Measurements from ENCODE around the gene ADAP1. TPM values are rescaled to one million over a fixed set of nuclear protein-coding genes. Genes with fewer than 3 reads are reported as not detected.
A peak's percentile ranks its signal among the peaks of the same experiment; 100 is the strongest.

The ADAP1 gene
- total RNA-seq, 2 experiments from 2014 or later = 14.1 to 16.1 TPM

DNA sequence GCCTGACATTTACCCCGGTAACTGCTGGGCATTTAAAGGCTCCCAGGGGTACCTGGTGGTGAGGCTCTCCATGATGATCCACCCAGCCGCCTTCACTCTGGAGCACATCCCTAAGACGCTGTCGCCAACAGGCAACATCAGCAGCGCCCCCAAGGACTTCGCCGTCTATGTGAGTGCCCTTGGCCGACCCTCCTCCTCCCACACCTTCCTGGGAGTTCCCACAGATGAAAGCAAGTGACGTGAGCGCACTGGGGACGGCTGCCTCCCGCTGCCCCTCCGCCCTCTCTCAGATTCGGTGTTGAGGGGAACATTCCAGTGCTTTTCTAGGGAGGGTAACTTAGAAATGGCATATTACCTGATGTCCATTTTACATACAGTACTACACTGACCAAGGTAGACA lies 85.1 kb downstream of the ADAP1 start:
- Mint-ChIP-seq H3K36me3 (peaks cover 38% of the 10 kb centered on the region), H3K27me3 (no peaks in the 10 kb centered on the region), H3K4me3 (no peak overlapping the region), H3K9me3 (no peaks in the 10 kb centered on the region), H3K4me1 (ENCODE audit: low read depth) (peaks cover 17% of the 10 kb centered on the region), H3K27ac (peak overlapping the region; percentile 24)
- ChIA-PET POLR2A (no interaction called here), CTCF (no interaction called here)
- intact Hi-C loops (cut with micrococcal nuclease) = no loop called here
- DNase-seq = no peak

DNA sequence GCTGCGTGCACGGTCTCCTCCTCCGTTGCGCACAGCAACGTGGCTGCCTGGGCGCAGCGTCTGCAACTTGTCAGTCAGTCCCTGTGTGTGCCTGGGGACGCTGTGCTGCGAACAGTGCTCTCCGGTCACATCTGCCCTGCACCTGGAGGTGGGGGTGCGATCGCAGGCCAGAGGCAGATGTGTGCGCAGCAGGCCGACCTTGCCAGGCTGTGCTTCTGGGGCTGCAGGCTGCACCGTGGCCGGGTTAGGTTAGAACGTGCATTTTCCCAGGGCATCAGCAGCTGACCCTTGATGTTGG lies 86.3 kb downstream of the ADAP1 start:
- H3K4me3 Mint-ChIP-seq = no peak overlapping the region
- no peaks in the 10 kb centered on the region for H3K9me3 Mint-ChIP-seq
- DNase-seq = no peak
- ChIA-PET CTCF (no interaction called here), POLR2A (no interaction called here)
- H3K4me1 Mint-ChIP-seq (ENCODE audit: low read depth) = peaks cover 9% of the 10 kb centered on the region
- H3K27ac Mint-ChIP-seq = no peak overlapping the region
- intact Hi-C loops (cut with micrococcal nuclease) = no loop called here
- peaks cover 30% of the 10 kb centered on the region for H3K36me3 Mint-ChIP-seq
- no peaks in the 10 kb centered on the region for H3K27me3 Mint-ChIP-seq

DNA sequence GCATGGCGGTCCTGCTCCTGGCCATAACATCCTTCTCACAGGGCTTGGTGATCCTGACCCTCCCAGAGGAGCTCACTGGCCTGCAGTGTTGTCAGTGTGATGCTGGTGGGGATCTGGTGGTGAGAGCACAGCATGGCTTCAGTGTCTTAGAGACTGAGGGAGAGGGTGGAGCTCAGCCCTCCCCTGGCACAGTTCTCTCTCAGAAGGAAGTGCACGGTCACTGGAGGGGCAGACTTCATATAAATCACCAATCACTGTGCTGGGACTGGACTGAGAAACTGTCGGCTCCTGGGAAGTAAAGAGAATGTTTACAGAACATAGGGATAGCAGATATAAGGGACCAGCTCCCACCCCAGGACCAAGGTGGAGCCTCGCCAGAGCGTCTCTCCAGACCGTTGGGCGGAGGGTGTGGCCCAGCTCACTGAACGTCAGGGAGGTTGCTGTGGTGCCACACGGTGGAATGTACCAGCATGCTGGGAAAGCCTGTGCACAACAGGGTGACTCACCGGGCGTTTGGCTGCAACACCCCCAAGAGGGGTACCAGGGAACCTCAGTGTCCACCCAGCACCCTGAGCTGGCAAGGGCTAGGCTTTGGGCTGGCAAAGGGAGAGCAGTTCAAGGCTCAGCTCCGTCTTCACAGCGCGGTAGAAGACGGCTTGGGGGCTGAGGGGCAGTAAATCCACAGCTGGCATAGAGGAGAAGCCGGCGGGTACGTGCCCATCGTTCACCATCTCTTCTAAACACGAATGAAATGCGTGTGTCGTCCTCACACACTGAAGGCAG lies 86.9 kb downstream of the ADAP1 start:
- H3K4me3 Mint-ChIP-seq = no peak overlapping the region
- H3K9me3 Mint-ChIP-seq = no peaks in the 10 kb centered on the region
- no peaks in the 10 kb centered on the region for H3K27me3 Mint-ChIP-seq
- H3K4me1 Mint-ChIP-seq (ENCODE audit: low read depth) = peaks cover 7% of the 10 kb centered on the region
- no peak for DNase-seq
- ChIA-PET CTCF (no interaction called here), POLR2A (no interaction called here)
- peaks cover 27% of the 10 kb centered on the region for H3K36me3 Mint-ChIP-seq
- H3K27ac Mint-ChIP-seq = no peak overlapping the region
- intact Hi-C loops (cut with micrococcal nuclease) = no loop called here

DNA sequence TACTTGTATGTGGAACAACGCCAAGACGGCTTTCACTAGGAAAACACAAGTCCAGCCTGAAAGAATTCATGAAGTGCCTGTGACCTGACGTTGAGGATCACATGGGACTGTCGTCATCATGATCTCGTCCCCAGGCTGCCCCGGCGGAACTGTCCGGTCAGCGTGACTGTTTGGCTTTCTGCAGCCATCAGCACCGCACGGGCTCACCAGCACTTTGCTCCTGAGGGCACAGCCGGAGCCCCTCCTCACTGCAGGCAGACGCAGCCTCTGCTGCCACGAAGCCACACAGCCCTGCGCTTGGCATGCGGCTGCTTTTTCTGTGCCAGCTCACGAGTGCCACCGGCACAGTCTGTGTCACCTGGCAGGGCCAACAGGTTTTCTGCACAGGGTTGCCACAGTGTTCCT lies 87.5 kb downstream of the ADAP1 start:
- Mint-ChIP-seq H3K9me3 (no peaks in the 10 kb centered on the region), H3K36me3 (peaks cover 27% of the 10 kb centered on the region), H3K27ac (no peak overlapping the region), H3K27me3 (no peaks in the 10 kb centered on the region), H3K4me1 (ENCODE audit: low read depth) (peaks cover 7% of the 10 kb centered on the region), H3K4me3 (no peak overlapping the region)
- intact Hi-C loops (cut with micrococcal nuclease) = no loop called here
- ChIA-PET POLR2A (no interaction called here), CTCF (no interaction called here)
- no peak for DNase-seq

DNA sequence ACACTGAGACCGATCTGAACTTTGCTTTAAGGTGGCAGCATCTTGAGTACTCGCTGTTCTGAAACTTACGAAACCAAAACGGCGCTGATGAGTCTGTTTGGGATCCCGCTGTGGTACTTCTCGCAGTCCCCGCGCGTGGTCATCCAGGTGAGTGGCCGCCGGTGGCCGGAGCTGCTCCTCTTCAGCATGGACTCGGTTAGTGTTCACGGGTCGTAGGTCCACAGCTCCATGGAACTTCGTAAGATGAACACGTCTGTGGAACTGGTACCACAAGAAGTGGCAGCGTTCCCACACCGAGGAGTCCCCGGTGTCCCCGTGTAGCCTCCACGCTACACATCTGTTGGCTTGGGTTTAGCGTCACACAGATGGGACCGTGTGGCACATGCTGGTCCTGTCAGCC lies 88.6 kb downstream of the ADAP1 start:
- CTCF ChIA-PET = no interaction called here
- H3K36me3 Mint-ChIP-seq = peaks cover 35% of the 10 kb centered on the region
- DNase-seq = no peak
- H3K4me3 Mint-ChIP-seq = no peak overlapping the region
- POLR2A ChIA-PET = no interaction called here
- H3K27me3 Mint-ChIP-seq = no peaks in the 10 kb centered on the region
- no peak overlapping the region for H3K27ac Mint-ChIP-seq
- intact Hi-C loops (cut with micrococcal nuclease) = no loop called here
- no peaks in the 10 kb centered on the region for H3K9me3 Mint-ChIP-seq
- H3K4me1 Mint-ChIP-seq (ENCODE audit: low read depth) = peaks cover 7% of the 10 kb centered on the region

DNA sequence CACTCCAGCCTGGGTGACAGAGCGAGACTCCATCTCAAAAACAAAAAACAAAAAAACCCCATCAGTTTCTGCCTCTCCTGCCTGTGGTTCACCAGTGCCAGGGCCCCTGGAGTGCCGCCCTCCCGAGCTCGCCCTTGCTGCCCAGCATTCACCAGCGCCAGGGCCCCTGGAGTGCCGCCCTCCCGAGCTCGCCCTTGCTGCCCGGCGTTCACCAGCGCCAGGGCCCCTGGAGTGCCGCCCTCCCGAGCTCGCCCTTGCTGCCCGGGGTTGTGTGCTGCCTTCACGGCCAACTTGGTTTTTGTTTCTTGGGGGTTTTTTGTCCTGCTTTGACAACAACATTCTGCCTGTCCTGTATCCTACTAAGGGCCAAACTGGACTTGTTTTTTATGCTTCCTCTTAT lies 91.4 kb downstream of the ADAP1 start:
- Mint-ChIP-seq H3K4me1 (ENCODE audit: low read depth) (no peaks in the 10 kb centered on the region), H3K27me3 (no peaks in the 10 kb centered on the region), H3K9me3 (no peaks in the 10 kb centered on the region), H3K36me3 (peaks cover 44% of the 10 kb centered on the region), H3K4me3 (no peak overlapping the region), H3K27ac (no peak overlapping the region)
- CTCF ChIA-PET = interaction anchor here (0.9 to 1.1 kb wide), 2 partner anchors 10 to 46 kb away, joined by 3 to 6 read pairs; no protein-coding TSS in a partner anchor
- POLR2A ChIA-PET = no interaction called here
- intact Hi-C loops (cut with micrococcal nuclease) = no loop called here
- DNase-seq = no peak

DNA sequence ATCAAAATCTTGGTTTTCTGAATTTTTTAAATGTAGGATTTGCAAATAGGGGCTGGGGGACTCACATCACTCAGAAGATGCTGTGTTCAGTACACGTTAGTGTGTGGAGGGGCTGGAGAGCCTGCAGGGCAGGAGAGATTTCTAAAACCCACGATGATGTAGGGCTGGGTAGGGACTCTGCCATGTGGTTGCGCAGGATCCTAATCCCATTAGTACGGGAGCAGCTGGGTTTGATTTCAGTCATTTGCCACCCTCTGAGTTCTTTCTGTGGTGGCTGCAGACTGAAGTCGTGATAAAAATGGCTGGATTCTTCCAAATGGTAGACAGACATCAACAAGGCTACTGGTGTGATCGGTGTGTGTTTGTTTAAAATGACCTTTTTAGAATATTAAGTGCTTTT lies 92.3 kb downstream of the ADAP1 start:
- no peak for DNase-seq
- ChIA-PET POLR2A (no interaction called here), CTCF (interaction anchor here (0.5 to 0.9 kb wide), 2 partner anchors 11 to 73 kb away, joined by 3 read pairs; no protein-coding TSS in a partner anchor)
- Mint-ChIP-seq H3K36me3 (peaks cover 42% of the 10 kb centered on the region), H3K4me3 (no peak overlapping the region), H3K9me3 (no peaks in the 10 kb centered on the region), H3K4me1 (ENCODE audit: low read depth) (no peaks in the 10 kb centered on the region), H3K27ac (no peak overlapping the region), H3K27me3 (no peaks in the 10 kb centered on the region)
- intact Hi-C loops (cut with micrococcal nuclease) = no loop called here

DNA sequence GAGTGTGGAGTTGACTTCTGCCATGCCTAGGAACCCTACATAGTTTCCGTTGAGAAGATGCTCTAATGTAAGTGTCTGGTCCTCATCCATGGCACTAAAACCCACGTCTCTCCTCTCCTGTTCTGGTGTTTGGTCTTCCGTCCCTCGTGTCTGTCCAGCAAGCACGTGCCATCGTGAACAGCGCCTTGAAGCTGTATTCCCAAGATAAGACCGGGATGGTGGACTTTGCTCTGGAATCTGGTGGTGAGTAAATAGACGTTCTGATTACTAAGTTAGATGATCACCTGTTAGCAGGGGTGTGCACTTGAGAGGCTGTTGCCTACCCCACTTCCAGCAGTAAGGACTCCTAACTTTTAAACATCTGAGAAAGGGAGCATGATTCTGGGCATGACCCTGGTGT lies 93.3 kb downstream of the ADAP1 start:
- ChIA-PET CTCF (no interaction called here), POLR2A (no interaction called here)
- Mint-ChIP-seq H3K4me1 (ENCODE audit: low read depth) (no peaks in the 10 kb centered on the region), H3K27me3 (no peaks in the 10 kb centered on the region), H3K27ac (no peak overlapping the region), H3K4me3 (no peak overlapping the region), H3K9me3 (no peaks in the 10 kb centered on the region), H3K36me3 (peaks cover 43% of the 10 kb centered on the region)
- no peak for DNase-seq
- intact Hi-C loops (cut with micrococcal nuclease) = no loop called here

DNA sequence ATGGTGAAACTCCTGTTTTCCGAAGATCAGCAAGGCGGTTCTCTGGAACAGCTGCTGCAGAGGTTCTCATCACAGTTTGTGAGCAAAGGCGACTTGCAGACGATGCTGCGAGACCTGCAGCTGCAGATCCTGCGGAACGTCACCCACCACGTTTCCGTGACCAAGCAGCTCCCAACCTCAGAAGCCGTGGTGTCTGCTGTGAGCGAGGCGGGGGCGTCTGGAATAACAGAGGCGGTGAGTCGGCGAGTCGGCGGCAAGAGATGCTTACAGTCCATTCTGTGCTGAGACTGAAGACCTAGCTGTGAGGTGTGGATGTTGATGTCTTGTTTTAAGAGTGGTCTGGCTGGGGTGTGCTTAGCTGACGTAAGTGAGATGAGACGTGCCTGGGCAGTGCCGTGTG lies 94.3 kb downstream of the ADAP1 start:
- POLR2A ChIA-PET = interaction anchor here (0.6 kb wide), 1 partner anchor 10 kb away, joined by 3 read pairs; no protein-coding TSS in a partner anchor
- Mint-ChIP-seq H3K9me3 (no peaks in the 10 kb centered on the region), H3K4me3 (no peak overlapping the region), H3K27me3 (no peaks in the 10 kb centered on the region), H3K4me1 (ENCODE audit: low read depth) (no peaks in the 10 kb centered on the region), H3K36me3 (peaks cover 39% of the 10 kb centered on the region), H3K27ac (no peak overlapping the region)
- CTCF ChIA-PET = interaction anchor here (1.9 kb wide), 1 partner anchor 13 kb away, joined by 9 read pairs; no protein-coding TSS in a partner anchor
- no peak for DNase-seq
- intact Hi-C loops (cut with micrococcal nuclease) = no loop called here

DNA sequence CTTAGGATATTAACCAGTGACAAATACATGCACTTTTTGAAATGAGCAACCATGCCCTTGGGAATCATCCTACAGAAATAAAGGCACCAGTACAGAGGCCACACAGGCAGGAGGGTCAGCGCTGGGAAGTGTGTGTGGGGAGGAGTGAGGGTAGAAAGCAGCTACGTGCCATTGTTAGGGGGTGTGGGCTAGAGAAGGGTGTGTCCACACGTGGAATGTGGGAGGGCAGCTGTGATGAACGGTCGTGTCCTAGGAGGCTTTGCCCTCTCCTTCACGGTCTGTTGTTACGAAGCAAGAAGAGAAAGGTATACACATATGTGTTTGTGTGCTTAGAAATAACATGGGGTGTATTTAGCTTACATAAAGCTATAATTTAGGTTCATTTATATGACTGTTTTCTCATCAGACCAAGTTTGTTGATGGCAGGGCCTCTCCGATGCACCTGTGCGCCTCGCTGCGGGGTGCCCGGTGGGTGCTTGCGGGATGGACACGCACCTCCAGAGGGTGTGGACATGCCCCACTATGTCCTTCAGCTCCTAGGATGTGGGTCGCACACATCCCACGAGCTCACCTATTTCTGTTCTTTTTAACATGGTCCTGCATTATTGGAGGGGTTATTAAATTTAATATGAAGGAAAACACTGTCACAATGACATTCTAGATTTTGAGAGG lies 95.0 kb downstream of the ADAP1 start:
- intact Hi-C loops (cut with micrococcal nuclease) = no loop called here
- Mint-ChIP-seq H3K36me3 (peaks cover 36% of the 10 kb centered on the region), H3K9me3 (no peaks in the 10 kb centered on the region), H3K4me1 (ENCODE audit: low read depth) (no peaks in the 10 kb centered on the region), H3K27me3 (no peaks in the 10 kb centered on the region), H3K27ac (no peak overlapping the region), H3K4me3 (no peak overlapping the region)
- CTCF ChIA-PET = interaction anchor here (0.8 to 1.9 kb wide), 2 partner anchors 11 to 14 kb away, joined by 3 to 9 read pairs; no protein-coding TSS in a partner anchor
- POLR2A ChIA-PET = interaction anchor here (0.6 kb wide), 1 partner anchor 11 kb away, joined by 3 read pairs; no protein-coding TSS in a partner anchor
- no peak for DNase-seq

DNA sequence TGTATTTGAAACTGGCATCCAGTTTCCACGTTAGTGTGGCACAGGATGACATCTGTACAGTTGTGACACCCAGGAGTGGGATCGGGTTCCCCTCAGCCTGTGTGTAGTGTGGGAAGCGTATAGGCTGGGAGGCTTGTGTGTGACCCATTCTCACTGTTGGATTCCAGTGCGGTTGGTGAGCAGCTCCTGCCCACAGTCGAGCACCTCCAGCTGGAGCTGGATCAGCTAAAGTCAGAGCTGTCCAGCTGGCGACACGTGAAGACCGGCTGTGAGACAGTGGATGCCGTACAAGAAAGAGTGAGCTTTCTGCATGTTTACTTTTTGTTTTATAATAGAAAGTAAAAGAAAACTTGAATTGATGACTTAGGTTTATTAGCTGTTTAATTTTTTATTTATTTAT lies 96.8 kb downstream of the ADAP1 start:
- POLR2A ChIA-PET = interaction anchor here (0.6 kb wide), 1 partner anchor 579 kb away, joined by 3 read pairs; no protein-coding TSS in a partner anchor

DNA sequence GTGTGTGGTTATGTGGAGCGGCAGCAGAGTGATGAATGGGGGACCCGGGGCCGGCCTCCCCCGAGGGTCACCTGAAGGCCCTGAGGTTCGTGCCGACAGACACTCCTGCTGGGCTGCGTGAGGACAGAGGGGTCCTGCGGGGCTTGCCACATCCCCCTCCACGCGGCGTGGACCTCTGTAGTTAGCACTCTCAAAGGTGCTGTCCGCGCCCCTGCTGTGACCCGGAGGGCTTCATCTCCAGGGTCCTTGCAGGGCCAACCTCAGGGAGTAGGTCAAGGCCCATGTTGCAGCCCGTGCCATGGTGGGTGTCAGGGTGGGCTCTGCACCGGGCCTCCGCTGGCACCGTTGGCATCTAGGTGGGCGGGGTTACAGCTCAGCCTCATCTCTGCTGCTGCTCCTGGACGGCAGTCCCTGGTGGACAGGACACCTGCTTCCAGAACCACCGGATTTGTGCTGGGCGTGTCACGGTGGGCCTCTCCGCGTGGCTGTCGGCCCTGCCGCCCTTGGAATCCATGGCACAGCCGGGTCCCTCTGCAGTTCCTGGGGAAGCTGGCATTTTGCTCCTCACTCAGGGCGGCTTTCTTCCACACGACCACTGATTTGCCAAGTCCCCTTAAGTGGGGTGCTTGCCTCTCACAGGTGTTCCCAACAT lies 97.9 kb downstream of the ADAP1 start:
- CTCF ChIA-PET = interaction anchor here (1.6 kb wide), 1 partner anchor 16 kb away, joined by 7 read pairs; no protein-coding TSS in a partner anchor
- no peak overlapping the region for H3K27ac Mint-ChIP-seq
- peaks cover 37% of the 10 kb centered on the region for H3K36me3 Mint-ChIP-seq
- no peaks in the 10 kb centered on the region for H3K27me3 Mint-ChIP-seq
- H3K4me1 Mint-ChIP-seq (ENCODE audit: low read depth) = no peaks in the 10 kb centered on the region
- POLR2A ChIA-PET = no interaction called here
- H3K9me3 Mint-ChIP-seq = no peaks in the 10 kb centered on the region
- no peak for DNase-seq
- intact Hi-C loops (cut with micrococcal nuclease) = no loop called here
- H3K4me3 Mint-ChIP-seq = no peak overlapping the region

More for the DNA sequence above, 96.8 kb downstream of the ADAP1 start:
- intact Hi-C loops (cut with micrococcal nuclease) = no loop called here
- H3K36me3 Mint-ChIP-seq = peaks cover 45% of the 10 kb centered on the region
- no peak overlapping the region for H3K27ac Mint-ChIP-seq
- H3K4me1 Mint-ChIP-seq (ENCODE audit: low read depth) = no peaks in the 10 kb centered on the region
- H3K27me3 Mint-ChIP-seq = no peaks in the 10 kb centered on the region
- H3K4me3 Mint-ChIP-seq = no peak overlapping the region
- DNase-seq = no peak
- CTCF ChIA-PET = interaction anchor here (0.7 to 1.6 kb wide), 3 partner anchors 11 to 66 kb away, joined by 3 to 7 read pairs (median 6); no protein-coding TSS in a partner anchor
- no peaks in the 10 kb centered on the region for H3K9me3 Mint-ChIP-seq

Data from activated CD4-positive, alpha-beta memory T cell treated with anti-CD3 and anti-CD28 coated beads for 36 hours (primary cell).